ENCODE measurements around the gene SPTLC3. TPM values are rescaled to one million over a fixed set of nuclear protein-coding genes. Genes with fewer than 3 reads are reported as not detected.

SPTLC3 gene
- total and polyA plus RNA-seq, 3 experiments from 2014 or later, result 1.7 TPM; not detected in 2

GRCh38 chr20:13017235-13017634 is 8.5 kb downstream of the SPTLC3 start:
- Mint-ChIP-seq H3K4me3 (no peak overlapping the region), H3K27me3 (no peaks in the 10 kb centered on the region), H3K4me1 (peaks cover 0 to 2% (median 0%) of the 10 kb centered on the region in 3 donors), H3K36me3 (peaks cover 0 to 13% (median 0%) of the 10 kb centered on the region in 3 donors), H3K27ac (no peak overlapping the region), H3K9me3 (peaks cover 0 to 19% (median 13%) of the 10 kb centered on the region in 5 donors)
- H3K27ac ChIP-seq (ENCODE audit: low read depth, low read length), result no peak overlapping the region
- no peaks in the 10 kb centered on the region for H3K27me3 ChIP-seq (ENCODE audit: insufficient read depth, low read length, poor library complexity, severe bottlenecking)
- H3K9me3 ChIP-seq (ENCODE audit: low read length), result peaks cover 6% of the 10 kb centered on the region
- POLR2A ChIA-PET, result no interaction called here
- no peak for DNase-seq
- H3K4me1 ChIP-seq (ENCODE audit: insufficient read depth, low read length), result no peaks in the 10 kb centered on the region
- H3K4me3 ChIP-seq (ENCODE audit: low read length), result no peak overlapping the region
- CTCF ChIA-PET, result interaction anchor here (1.3 kb wide), 1 partner anchor 9 kb away, joined by 3 read pairs; the partner anchor contains the start of gene SPTLC3
- H3K36me3 ChIP-seq (ENCODE audit: insufficient read depth, low read length), result no peaks in the 10 kb centered on the region

- no peak overlapping the region for H3K27ac ChIP-seq (ENCODE audit: low read depth, low read length)
- no peak overlapping the region for H3K4me3 ChIP-seq (ENCODE audit: low read length)
- Mint-ChIP-seq H3K4me3 (no peak overlapping the region), H3K4me1 (no peaks in the 10 kb centered on the region), H3K27me3 (no peaks in the 10 kb centered on the region), H3K9me3 (peaks cover 4 to 24% (median 19%) of the 10 kb centered on the region in 5 donors), H3K36me3 (peaks cover 0 to 18% (median 0%) of the 10 kb centered on the region in 3 donors), H3K27ac (no peak overlapping the region)
- no peaks in the 10 kb centered on the region for H3K4me1 ChIP-seq (ENCODE audit: insufficient read depth, low read length)
- POLR2A ChIA-PET, result no interaction called here
- H3K27me3 ChIP-seq (ENCODE audit: insufficient read depth, low read length, poor library complexity, severe bottlenecking), result no peaks in the 10 kb centered on the region
- no peak for DNase-seq
- peaks cover 6% of the 10 kb centered on the region for H3K9me3 ChIP-seq (ENCODE audit: low read length)
- H3K36me3 ChIP-seq (ENCODE audit: insufficient read depth, low read length), result no peaks in the 10 kb centered on the region
- CTCF ChIA-PET, result interaction anchor here (1.3 kb wide), 1 partner anchor 10 kb away, joined by 3 read pairs; the partner anchor contains the start of gene SPTLC3
Measured at GRCh38 chr20:13017883-13018535, 9.2 kb downstream of the SPTLC3 start.

- POLR2A ChIA-PET, result no interaction called here
- H3K9me3 Mint-ChIP-seq, result peaks cover 4 to 30% (median 19%) of the 10 kb centered on the region in 5 donors
- CTCF ChIA-PET, result no interaction called here
- peaks cover 0 to 21% (median 0%) of the 10 kb centered on the region in 3 donors for H3K36me3 Mint-ChIP-seq
- peaks cover 6% of the 10 kb centered on the region for H3K9me3 ChIP-seq (ENCODE audit: low read length)
- no peak overlapping the region for H3K27ac Mint-ChIP-seq
- DNase-seq, result no peak
- H3K36me3 ChIP-seq (ENCODE audit: insufficient read depth, low read length), result no peaks in the 10 kb centered on the region
- H3K27me3 Mint-ChIP-seq, result no peaks in the 10 kb centered on the region
- H3K27me3 ChIP-seq (ENCODE audit: insufficient read depth, low read length, poor library complexity, severe bottlenecking), result no peaks in the 10 kb centered on the region
- no peak overlapping the region for H3K4me3 Mint-ChIP-seq
- no peaks in the 10 kb centered on the region for H3K4me1 ChIP-seq (ENCODE audit: insufficient read depth, low read length)
- H3K27ac ChIP-seq (ENCODE audit: low read depth, low read length), result no peak overlapping the region
- no peak overlapping the region for H3K4me3 ChIP-seq (ENCODE audit: low read length)
- no peaks in the 10 kb centered on the region for H3K4me1 Mint-ChIP-seq
Measured at GRCh38 chr20:13021205-13021970, 12.6 kb downstream of the SPTLC3 start.

- Mint-ChIP-seq H3K27me3 (no peaks in the 10 kb centered on the region), H3K9me3 (peaks cover 4 to 29% (median 19%) of the 10 kb centered on the region in 5 donors), H3K4me3 (no peak overlapping the region), H3K27ac (no peak overlapping the region), H3K36me3 (peaks cover 0 to 27% (median 0%) of the 10 kb centered on the region in 3 donors), H3K4me1 (no peaks in the 10 kb centered on the region)
- peaks cover 6% of the 10 kb centered on the region for H3K9me3 ChIP-seq (ENCODE audit: low read length)
- H3K36me3 ChIP-seq (ENCODE audit: insufficient read depth, low read length), result no peaks in the 10 kb centered on the region
- H3K27me3 ChIP-seq (ENCODE audit: insufficient read depth, low read length, poor library complexity, severe bottlenecking), result no peaks in the 10 kb centered on the region
- POLR2A ChIA-PET, result no interaction called here
- CTCF ChIA-PET, result no interaction called here
- H3K27ac ChIP-seq (ENCODE audit: low read depth, low read length), result no peak overlapping the region
- no peak overlapping the region for H3K4me3 ChIP-seq (ENCODE audit: low read length)
- H3K4me1 ChIP-seq (ENCODE audit: insufficient read depth, low read length), result no peaks in the 10 kb centered on the region
- no peak for DNase-seq
Measured at GRCh38 chr20:13022401-13023155, 13.8 kb downstream of the SPTLC3 start.

GRCh38 chr20:13024596-13024995 is 15.8 kb downstream of the SPTLC3 start:
- no peaks in the 10 kb centered on the region for H3K4me1 Mint-ChIP-seq
- peaks cover 6% of the 10 kb centered on the region for H3K9me3 ChIP-seq (ENCODE audit: low read length)

GRCh38 chr20:13025181-13025580 is 16.4 kb downstream of the SPTLC3 start:
- peaks cover 0 to 1% of the 10 kb centered on the region in 2 donors for H3K27me3 Mint-ChIP-seq
- H3K4me1 ChIP-seq (ENCODE audit: insufficient read depth, low read length), result no peaks in the 10 kb centered on the region

More at GRCh38 chr20:13024596-13024995, 15.8 kb downstream of the SPTLC3 start:
- ChIA-PET POLR2A (no interaction called here), CTCF (no interaction called here)
- H3K9me3 Mint-ChIP-seq, result peaks cover 4 to 28% (median 19%) of the 10 kb centered on the region in 5 donors
- no peak for DNase-seq
- H3K36me3 ChIP-seq (ENCODE audit: insufficient read depth, low read length), result no peaks in the 10 kb centered on the region
- H3K36me3 Mint-ChIP-seq, result peaks cover 0 to 27% (median 0%) of the 10 kb centered on the region in 3 donors
- H3K27me3 Mint-ChIP-seq, result no peaks in the 10 kb centered on the region
- no peak overlapping the region for H3K27ac ChIP-seq (ENCODE audit: low read depth, low read length)
- H3K27me3 ChIP-seq (ENCODE audit: insufficient read depth, low read length, poor library complexity, severe bottlenecking), result no peaks in the 10 kb centered on the region
- H3K4me3 ChIP-seq (ENCODE audit: low read length), result no peak overlapping the region
- no peak overlapping the region for H3K4me3 Mint-ChIP-seq
- H3K4me1 ChIP-seq (ENCODE audit: insufficient read depth, low read length), result no peaks in the 10 kb centered on the region
- H3K27ac Mint-ChIP-seq, result no peak overlapping the region

GRCh38 chr20:13028001-13028400 is 19.2 kb downstream of the SPTLC3 start:
- Histone ChIP-seq H3K27me3 (ENCODE audit: insufficient read depth, low read length, poor library complexity, severe bottlenecking) (no peaks in the 10 kb centered on the region), H3K9me3 (ENCODE audit: low read length) (no peaks in the 10 kb centered on the region), H3K4me3 (ENCODE audit: low read length) (no peak overlapping the region), H3K36me3 (ENCODE audit: insufficient read depth, low read length) (no peaks in the 10 kb centered on the region), H3K4me1 (ENCODE audit: insufficient read depth, low read length) (no peaks in the 10 kb centered on the region), H3K27ac (ENCODE audit: low read depth, low read length) (no peak overlapping the region)
- Mint-ChIP-seq H3K27ac (no peak overlapping the region), H3K9me3 (peaks cover 0 to 11% (median 3%) of the 10 kb centered on the region in 5 donors), H3K27me3 (peaks cover 0 to 1% of the 10 kb centered on the region in 2 donors), H3K36me3 (peaks cover 0 to 16% (median 0%) of the 10 kb centered on the region in 3 donors), H3K4me1 (no peaks in the 10 kb centered on the region), H3K4me3 (no peak overlapping the region)
- ChIA-PET CTCF (no interaction called here), POLR2A (no interaction called here)
- no peak for DNase-seq

More at GRCh38 chr20:13025181-13025580, 16.4 kb downstream of the SPTLC3 start:
- no peak overlapping the region for H3K27ac Mint-ChIP-seq
- H3K36me3 Mint-ChIP-seq, result peaks cover 0 to 27% (median 0%) of the 10 kb centered on the region in 3 donors
- ChIA-PET CTCF (no interaction called here), POLR2A (no interaction called here)
- H3K27me3 ChIP-seq (ENCODE audit: insufficient read depth, low read length, poor library complexity, severe bottlenecking), result no peaks in the 10 kb centered on the region
- no peak overlapping the region for H3K4me3 ChIP-seq (ENCODE audit: low read length)
- no peaks in the 10 kb centered on the region for H3K36me3 ChIP-seq (ENCODE audit: insufficient read depth, low read length)
- no peak overlapping the region for H3K27ac ChIP-seq (ENCODE audit: low read depth, low read length)
- H3K4me1 Mint-ChIP-seq, result no peaks in the 10 kb centered on the region
- peaks cover 4 to 26% (median 19%) of the 10 kb centered on the region in 5 donors for H3K9me3 Mint-ChIP-seq
- H3K4me3 Mint-ChIP-seq, result no peak overlapping the region
- peaks cover 6% of the 10 kb centered on the region for H3K9me3 ChIP-seq (ENCODE audit: low read length)
- DNase-seq, result no peak
